Dendritic cell treated with granulocyte-macrophage colony-stimulating factor and Interleukin-4, amounts not matched to agents 40 ng/mL and 50 ng/mL, for 4 days (primary cell): Measurements from ENCODE around the gene ZNF839.
"Not testable (repeated sequence)": the region's sequence is repeated elsewhere in the genome, so short reads cannot be mapped to it uniquely, and the experiment has no call there.

ENCODE experiments used
- H3K27ac Mint-ChIP-seq: one replicate; pipeline ENCODE4 v1.8.0; 2022; ENCODE audit warnings: mild to moderate bottlenecking, mixed read lengths
- H3K27me3 Mint-ChIP-seq: one replicate; pipeline ENCODE4 v1.8.0; 2022; ENCODE audit warnings: mild to moderate bottlenecking, mixed read lengths
- H3K36me3 Mint-ChIP-seq: one replicate; pipeline ENCODE4 v1.8.0; 2022; ENCODE audit warnings: low read depth, mixed read lengths
- H3K4me1 Mint-ChIP-seq: one replicate; pipeline ENCODE4 v1.8.0; 2022; ENCODE audit warnings: low read depth, mixed read lengths
- H3K4me3 Mint-ChIP-seq: one replicate; pipeline ENCODE4 v1.8.0; 2022; ENCODE audit warnings: mild to moderate bottlenecking, moderate library complexity, mixed read lengths
- H3K9me3 Mint-ChIP-seq: one replicate; pipeline ENCODE4 v1.8.0; 2022; ENCODE audit warnings: mixed read lengths
- intact Hi-C: fragments of 100-400 bp; cut with micrococcal nuclease; formaldehyde crosslinking; loops from one replicate; pipeline ENCODE4 v1.15.0; 2022

The ZNF839 gene

DNA sequence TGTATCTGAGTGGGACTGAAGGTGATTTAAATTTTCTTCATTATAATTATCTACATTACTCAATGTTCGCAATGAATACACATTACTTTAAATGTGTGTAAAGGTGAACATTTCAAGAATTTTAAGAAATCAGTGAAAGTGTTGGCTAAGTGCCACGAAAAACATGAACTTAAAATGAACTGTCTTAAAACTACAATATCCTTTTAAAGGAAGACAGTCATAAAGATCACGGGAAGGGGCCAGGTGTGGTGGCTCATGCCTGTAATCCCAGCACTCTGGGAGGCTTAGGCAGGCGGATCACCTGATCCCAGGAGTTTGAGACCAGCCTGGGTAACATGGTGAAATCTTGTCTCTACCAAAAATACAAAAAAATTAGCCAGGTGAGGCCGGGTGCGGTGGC is 25.8 kb upstream of the ZNF839 start:
- Mint-ChIP-seq H3K27ac (no peak overlapping the region), H3K4me1 (no peaks in the 10 kb centered on the region), H3K9me3 (no peaks in the 10 kb centered on the region), H3K4me3 (no peak overlapping the region), H3K27me3 (no peaks in the 10 kb centered on the region), H3K36me3 (no peaks in the 10 kb centered on the region)
- intact Hi-C loops = no loop called here

DNA sequence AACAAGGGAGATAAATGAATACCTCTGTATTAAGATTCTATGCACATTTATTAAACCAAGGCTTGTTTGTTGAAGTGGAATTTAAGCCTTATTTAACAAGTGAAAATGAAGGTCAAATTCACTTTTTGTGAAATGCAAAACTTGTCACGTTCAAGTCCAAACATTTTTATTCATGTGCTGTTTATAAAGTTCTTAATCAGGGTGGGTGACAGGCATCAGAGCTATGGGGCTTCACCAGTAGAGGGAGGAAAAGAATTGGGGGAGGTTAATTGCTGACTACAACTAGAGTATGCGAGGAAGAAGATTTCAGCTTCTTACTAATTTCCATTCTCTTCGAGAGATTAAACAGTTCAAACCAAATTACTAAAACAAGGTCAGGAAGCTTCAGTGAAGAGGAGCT is 24.3 kb upstream of the ZNF839 start:
- H3K27ac Mint-ChIP-seq = no peak overlapping the region
- H3K36me3 Mint-ChIP-seq = no peaks in the 10 kb centered on the region
- intact Hi-C loops = no loop called here
- H3K4me1 Mint-ChIP-seq = no peaks in the 10 kb centered on the region
- no peak overlapping the region for H3K4me3 Mint-ChIP-seq
- no peaks in the 10 kb centered on the region for H3K9me3 Mint-ChIP-seq
- no peaks in the 10 kb centered on the region for H3K27me3 Mint-ChIP-seq

DNA sequence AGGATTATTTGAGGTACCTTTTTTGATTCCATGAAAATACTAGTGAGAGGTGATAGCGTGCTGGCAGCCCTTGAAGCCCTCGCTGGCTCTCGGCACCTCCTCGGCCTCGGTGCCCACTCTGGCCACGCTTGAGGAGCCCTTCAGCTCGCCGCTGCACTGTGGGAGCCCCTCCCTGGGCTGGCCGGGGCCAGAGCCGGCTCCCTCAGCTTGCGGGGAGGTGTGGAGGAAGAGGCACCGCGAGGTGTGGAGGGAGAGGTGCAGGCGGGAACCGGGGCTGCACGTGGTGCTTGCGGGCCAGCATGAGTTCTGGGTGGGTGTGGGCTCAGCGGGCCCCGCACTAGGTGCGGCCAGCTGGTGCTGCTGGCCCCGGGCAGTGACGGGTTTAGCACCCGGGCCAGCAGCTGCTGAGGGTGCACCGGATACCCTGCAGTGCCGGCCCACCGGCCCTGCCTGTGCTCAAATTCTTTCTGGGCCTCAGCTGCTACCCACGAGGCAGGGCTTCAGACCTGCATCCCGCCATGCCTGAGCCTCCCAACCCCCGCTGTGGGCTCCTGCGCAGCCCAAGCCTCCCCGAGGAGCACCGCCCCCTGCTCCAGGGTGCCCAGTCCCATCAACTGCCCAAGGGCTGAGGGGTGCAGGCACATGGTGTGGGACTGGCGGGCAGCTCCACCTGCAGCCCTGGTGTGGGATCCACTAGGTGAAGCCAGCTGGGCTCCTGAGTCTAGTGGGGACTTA is 21.9 kb upstream of the ZNF839 start:
- Mint-ChIP-seq H3K9me3 (no peaks in the 10 kb centered on the region), H3K27ac (no peak overlapping the region), H3K4me3 (no peak overlapping the region), H3K4me1 (no peaks in the 10 kb centered on the region), H3K27me3 (no peaks in the 10 kb centered on the region), H3K36me3 (no peaks in the 10 kb centered on the region)
- intact Hi-C loops = no loop called here

DNA sequence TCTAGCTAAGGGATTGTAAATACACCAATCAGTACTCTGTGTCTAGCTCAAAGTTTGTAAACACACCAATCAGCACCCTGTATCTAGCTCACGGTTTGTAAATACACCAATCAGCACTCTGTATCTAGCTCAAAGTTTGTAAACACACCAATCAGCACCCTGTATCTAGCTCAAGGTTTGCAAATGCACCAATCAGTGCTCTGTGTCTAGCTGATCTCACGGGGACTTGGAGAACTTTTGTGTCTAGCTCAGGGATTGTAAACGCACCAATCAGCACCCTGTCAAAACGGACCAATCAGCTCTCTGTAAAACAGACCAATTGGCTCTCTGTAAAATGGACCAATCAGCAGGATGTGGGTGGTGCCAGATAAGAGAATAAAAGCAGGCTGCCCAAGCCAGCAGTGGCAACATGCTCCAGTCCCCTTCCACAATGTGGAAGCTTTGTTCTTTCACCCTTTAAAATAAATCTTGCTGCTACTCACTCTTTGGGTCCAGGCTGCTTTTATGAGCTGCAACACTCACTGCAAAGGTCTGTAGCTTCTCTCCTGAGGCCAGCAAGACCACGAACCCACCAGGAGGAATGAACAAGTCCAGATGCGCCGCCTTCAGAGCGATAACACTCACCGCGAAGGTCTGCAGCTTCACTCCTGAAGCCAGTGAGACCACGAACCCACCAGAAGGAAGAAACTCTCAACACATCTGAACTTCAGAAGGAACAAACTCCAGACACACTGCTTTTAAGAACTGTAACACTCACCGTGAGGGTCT is 21.1 kb upstream of the ZNF839 start:
- H3K36me3 Mint-ChIP-seq, H3K9me3 Mint-ChIP-seq, intact Hi-C loops, H3K4me1 Mint-ChIP-seq, H3K27ac Mint-ChIP-seq, H3K4me3 Mint-ChIP-seq, H3K27me3 Mint-ChIP-seq: not testable (repeated sequence)

DNA sequence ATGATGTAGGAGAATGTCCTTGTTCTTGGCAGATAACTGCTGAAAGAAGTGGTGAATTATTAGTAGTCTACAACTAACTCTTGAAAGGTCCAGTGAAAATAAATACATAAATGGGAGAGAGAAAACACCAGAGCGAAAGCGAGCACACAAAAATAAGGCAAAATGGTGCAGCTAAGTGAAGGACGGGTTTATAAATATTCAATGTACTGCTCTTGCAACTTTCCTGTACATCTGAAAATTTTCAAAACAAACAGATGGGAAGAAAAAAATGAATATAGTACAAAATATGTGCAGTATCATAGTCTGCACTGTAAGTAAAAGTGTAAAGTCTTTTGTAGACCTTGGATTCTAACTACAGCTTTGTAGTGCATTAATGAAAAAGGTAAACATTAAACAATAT is 15.9 kb upstream of the ZNF839 start:
- peaks cover 7% of the 10 kb centered on the region for H3K36me3 Mint-ChIP-seq

DNA sequence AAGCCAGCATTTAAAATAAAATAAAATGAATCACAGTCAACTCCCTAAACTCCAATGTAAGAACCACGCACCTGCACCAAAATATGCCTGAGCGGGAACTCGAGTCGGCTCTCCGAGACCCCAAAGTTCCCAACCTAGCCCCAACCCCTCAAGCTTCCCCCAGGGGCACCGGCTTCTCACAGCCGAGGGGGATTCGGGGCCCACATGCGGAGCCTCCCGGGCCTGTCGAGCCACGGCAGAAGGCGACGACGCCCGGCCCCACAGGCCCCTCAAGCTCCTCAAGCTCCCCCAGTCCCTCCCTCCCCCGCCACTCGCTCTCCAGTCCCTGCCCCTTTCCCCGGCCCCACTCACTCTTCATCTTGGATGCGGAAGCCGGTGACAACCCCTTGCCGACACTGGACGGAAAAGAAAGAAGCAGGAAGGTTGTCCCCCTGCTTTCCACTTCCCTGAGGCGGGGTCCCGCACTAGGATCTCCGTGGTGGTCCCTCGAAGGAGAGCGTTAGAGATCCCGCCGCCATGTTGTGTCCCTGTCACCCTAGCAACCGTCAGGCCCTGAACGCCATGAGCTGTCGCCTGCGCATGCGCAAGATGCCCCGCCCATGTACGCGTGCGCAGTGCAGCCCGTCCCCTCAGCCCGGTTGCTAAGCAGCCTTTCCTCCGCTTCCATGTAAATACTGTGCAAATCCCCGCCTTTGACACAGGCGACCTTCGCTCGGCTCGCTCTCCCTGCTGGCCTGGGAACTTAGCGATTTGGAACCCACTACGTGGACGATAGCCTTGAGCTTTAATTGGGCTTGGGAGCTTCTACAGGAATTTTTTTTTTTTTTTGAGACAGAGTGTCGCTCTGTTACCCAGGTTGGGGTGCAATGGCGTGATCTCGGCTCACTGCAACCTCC is 14.7 kb upstream of the ZNF839 start, which contains the start of gene MOK:
Gene MOK (minus strand): TSS at position 554 of the 896 bp plus-strand sequence. CDS start 196 bp downstream, at position 358.
- intact Hi-C loops = no loop called here
- Mint-ChIP-seq H3K36me3 (peaks cover 7% of the 10 kb centered on the region), H3K27ac (peak within 1 kb of the TSS; percentile 84), H3K27me3 (peaks cover 2% of the 10 kb centered on the region), H3K4me1 (peaks cover 12% of the 10 kb centered on the region), H3K4me3 (peak within 1 kb of the TSS; percentile 94), H3K9me3 (no peaks in the 10 kb centered on the region)

More for the DNA sequence above, 15.9 kb upstream of the ZNF839 start:
- Mint-ChIP-seq H3K4me1 (peaks cover 12% of the 10 kb centered on the region), H3K27me3 (peaks cover 2% of the 10 kb centered on the region), H3K9me3 (no peaks in the 10 kb centered on the region), H3K27ac (no peak overlapping the region), H3K4me3 (no peak overlapping the region)
- intact Hi-C loops = no loop called here

DNA sequence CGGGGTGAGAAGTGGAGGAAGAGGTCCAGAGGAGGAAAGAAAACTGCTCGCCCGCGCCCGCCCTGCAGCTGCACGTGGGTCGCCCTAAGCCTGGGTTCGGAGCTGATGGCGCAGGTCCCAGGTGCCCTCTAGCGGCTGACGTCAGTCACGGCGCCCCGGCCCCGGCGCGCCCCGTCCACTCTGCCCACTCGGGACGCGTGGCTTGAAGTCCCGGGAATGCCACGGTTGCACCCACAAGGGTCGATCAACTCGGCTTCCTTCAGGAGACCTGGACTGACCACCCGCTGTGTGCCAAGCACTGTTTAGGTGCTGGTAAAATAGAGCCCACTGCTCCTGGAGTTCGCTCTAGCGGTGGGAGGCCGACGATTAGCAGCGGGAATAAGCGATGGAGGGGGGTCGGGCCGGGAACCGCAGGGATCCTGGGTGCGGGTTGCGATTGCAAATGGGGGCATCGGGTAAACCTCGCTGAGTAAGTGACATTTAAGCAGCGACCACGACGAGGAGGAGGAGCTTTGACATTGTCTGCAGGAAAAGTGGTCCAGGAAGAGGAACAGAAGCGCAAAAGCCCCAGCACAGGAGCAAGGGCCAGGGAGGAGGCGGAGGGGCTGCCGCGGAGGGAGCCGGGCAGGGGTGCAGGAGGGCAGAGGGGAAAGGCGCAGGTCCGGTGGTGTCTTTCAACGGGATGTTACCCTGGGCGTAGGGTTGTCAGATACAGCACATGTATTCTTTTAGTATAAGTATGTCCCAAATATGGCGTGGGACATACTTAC is 5.1 kb upstream of the ZNF839 start:
- intact Hi-C loops = loop anchor here (2.0 to 10.0 kb wide), 2 partner anchors 78 to 350 kb away; partner anchors contain the start of gene DYNC1H1
- Mint-ChIP-seq H3K27me3 (peaks cover 16% of the 10 kb centered on the region), H3K4me3 (peak overlapping the region; percentile 74), H3K27ac (peak overlapping the region; percentile 35), H3K4me1 (peaks cover 31% of the 10 kb centered on the region), H3K36me3 (peaks cover 4% of the 10 kb centered on the region), H3K9me3 (no peaks in the 10 kb centered on the region)

DNA sequence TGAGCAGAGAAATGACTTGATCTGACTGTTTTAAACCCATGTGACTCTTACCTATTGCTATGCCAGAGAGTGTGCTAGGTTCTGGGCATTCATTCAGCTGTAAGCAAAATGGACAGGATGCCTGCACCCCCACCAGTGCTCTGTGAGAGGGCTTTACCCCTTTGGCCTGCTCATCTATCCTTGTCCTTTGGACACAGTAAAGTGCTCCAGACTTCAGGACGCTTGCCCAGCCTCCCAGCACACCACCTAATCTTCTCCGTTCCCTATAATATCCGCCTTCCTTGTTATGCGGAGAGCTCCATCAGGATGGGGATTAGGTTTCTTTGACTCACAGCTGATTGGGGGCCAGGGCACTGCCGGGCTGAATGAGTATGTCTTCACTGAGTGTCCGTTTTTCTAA is 4.4 kb upstream of the ZNF839 start:
- H3K27ac Mint-ChIP-seq = no peak overlapping the region
- peaks cover 6% of the 10 kb centered on the region for H3K36me3 Mint-ChIP-seq
- H3K27me3 Mint-ChIP-seq = peaks cover 14% of the 10 kb centered on the region
- no peak overlapping the region for H3K4me3 Mint-ChIP-seq
- intact Hi-C loops = loop anchor here (2.0 to 10.0 kb wide), 2 partner anchors 78 to 350 kb away; partner anchors contain the start of gene DYNC1H1
- H3K4me1 Mint-ChIP-seq = peaks cover 33% of the 10 kb centered on the region
- no peaks in the 10 kb centered on the region for H3K9me3 Mint-ChIP-seq

DNA sequence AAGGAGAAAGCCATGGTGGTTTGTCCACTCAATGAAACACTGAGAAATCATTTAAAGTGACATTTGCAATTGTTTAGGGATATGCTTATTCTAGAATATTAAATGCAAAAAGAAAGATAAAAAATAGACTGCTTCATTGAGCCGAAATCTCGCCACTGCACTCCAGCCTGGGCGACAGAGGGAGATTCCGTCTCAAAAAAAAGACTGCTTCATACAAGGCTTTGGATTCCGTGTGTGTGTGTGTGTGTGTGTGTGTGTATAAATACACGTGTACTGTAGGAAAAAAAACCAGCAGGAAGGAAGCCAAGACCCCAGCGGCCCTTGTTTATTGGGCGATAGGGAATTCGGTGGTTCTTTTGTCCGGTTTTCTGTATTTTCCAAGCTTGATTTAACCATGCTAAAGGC is 3.2 kb upstream of the ZNF839 start:
- H3K27ac Mint-ChIP-seq = peak overlapping the region; percentile 79
- H3K27me3 Mint-ChIP-seq = peaks cover 12% of the 10 kb centered on the region
- H3K4me3 Mint-ChIP-seq = peak overlapping the region; percentile 80
- no peaks in the 10 kb centered on the region for H3K9me3 Mint-ChIP-seq
- H3K4me1 Mint-ChIP-seq = peaks cover 41% of the 10 kb centered on the region
- intact Hi-C loops = loop anchor here (2.0 to 10.0 kb wide), 2 partner anchors 230 to 352 kb away; partner anchors contain the start of genes DYNC1H1 and HSP90AA1
- peaks cover 6% of the 10 kb centered on the region for H3K36me3 Mint-ChIP-seq

DNA sequence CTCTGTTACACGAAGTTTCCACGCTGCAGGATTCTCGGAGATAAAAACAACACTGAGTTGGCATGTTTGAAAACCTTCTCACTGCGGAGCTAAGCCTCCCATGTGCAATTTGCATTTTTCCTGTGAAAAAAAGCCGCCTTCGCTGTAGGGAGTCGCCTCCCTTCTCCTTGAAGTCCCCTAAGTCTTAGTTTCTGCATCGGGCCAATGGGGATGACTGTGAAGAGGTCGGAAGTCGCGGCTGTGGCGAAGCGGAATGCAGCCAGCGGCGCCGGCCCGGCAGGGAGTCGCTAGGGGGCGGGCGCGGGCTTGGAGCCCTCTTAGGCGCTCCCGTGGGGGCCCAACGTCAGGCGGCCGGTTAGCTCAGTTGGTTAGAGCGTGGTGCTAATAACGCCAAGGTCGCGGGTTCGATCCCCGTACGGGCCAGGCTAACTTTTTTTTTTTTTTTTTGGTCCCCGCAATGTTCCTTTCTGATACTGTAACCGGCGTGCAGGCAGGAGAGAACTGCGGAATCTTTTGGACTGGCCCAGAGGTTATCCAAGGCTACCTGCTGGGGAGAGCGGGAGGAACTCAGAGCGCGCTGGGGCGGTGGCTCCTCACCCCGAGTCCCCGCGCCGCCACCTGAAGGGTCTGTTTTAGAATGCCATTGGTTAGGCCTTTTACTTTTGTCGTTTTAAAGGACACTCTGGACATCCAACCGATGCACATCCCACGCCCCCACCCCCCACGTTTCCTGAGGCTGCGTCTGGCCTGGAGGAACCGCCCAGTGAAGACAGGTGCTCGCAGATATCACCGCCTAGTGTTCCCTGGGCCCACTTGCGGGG is 2.6 kb upstream of the ZNF839 start:
- peaks cover 41% of the 10 kb centered on the region for H3K4me1 Mint-ChIP-seq
- intact Hi-C loops = loop anchor here (2.0 to 10.0 kb wide), 2 partner anchors 230 to 352 kb away; partner anchors contain the start of genes DYNC1H1 and HSP90AA1
- H3K36me3 Mint-ChIP-seq = peaks cover 6% of the 10 kb centered on the region
- peaks cover 12% of the 10 kb centered on the region for H3K27me3 Mint-ChIP-seq
- H3K27ac Mint-ChIP-seq = peak overlapping the region; percentile 79
- no peaks in the 10 kb centered on the region for H3K9me3 Mint-ChIP-seq
- H3K4me3 Mint-ChIP-seq = peak overlapping the region; percentile 80

DNA sequence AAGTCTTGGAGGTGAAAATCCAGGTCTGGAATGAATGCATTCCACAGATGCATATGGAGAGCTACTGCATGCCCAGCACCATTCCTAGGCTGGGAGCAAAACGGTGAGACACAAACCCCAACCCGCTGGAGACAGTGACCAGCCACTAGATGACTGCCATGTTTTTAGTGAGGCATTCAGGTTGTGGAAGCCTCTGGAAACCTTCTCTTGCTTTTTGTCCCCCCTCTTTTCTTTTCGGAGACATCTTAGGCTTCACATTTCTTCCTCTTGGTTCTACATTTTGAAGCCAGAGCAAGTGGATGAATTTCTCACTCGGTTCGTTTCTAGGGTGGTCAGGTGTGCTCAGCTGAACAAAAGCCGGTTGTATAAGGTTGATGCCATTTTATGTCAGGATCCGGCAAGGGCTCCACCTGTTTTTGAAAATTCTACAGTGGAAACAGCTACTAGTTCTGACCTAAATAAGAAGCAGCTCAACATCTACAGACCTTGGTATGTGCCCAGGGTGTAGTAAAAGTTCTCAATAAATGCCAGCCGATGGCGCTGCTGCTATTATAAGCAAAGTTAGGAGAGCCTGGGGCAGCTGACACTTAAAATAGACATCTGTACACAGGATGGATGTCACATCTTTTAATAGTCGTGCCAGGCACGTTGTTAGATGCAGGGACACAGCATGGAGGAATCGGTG is 1.8 kb upstream of the ZNF839 start:
- intact Hi-C loops = loop anchor here (2.0 to 10.0 kb wide), 2 partner anchors 231 to 353 kb away; partner anchors contain the start of genes DYNC1H1 and HSP90AA1
- peaks cover 12% of the 10 kb centered on the region for H3K27me3 Mint-ChIP-seq
- H3K4me3 Mint-ChIP-seq = peak overlapping the region; percentile 80
- H3K4me1 Mint-ChIP-seq = peaks cover 41% of the 10 kb centered on the region
- no peaks in the 10 kb centered on the region for H3K9me3 Mint-ChIP-seq
- H3K36me3 Mint-ChIP-seq = peaks cover 6% of the 10 kb centered on the region
- H3K27ac Mint-ChIP-seq = peak overlapping the region; percentile 79
